Gastroesophageal sphincter (tissue), 4 donors: ENCODE measurements around the gene VWA7. TPM values are rescaled to one million over a fixed set of nuclear protein-coding genes. Genes with fewer than 3 reads are reported as not detected.

Source experiments
- ATAC-seq: fragments of 150-250 bp; one replicate; pipeline ENCODE4 v1.9.1; 2016; ENCODE audit warnings: mild to moderate bottlenecking, moderate library complexity
- H3K27ac ChIP-seq, 4 donors: fragments of 200-600 bp; sonication (generic) in 3 of 4; 1 replicate in 3 of 4; 2 replicates in 1 of 4; pipeline ENCODE4 v1.5.1; 2016 to 2019
- H3K27me3 ChIP-seq: fragments of 200-600 bp; sonication (generic); one replicate; pipeline ENCODE4 v1.5.1; 2019
- H3K36me3 ChIP-seq, 2 donors: fragments of 200-600 bp; sonication (generic); one replicate each; pipeline ENCODE4 v1.5.1; 2019; ENCODE audit warnings: control low read depth in 1 of 2
- H3K4me1 ChIP-seq, 3 donors: fragments of 200-600 bp; sonication (generic); 1 replicate in 2 of 3; 2 replicates in 1 of 3; pipeline ENCODE4 v1.5.1; 2016 to 2019; ENCODE audit warnings: control low read depth in 2 of 3
- H3K4me3 ChIP-seq, 2 donors: fragments of 200-600 bp; sonication (generic); one replicate each; pipeline ENCODE4 v1.5.1; 2019; ENCODE audit warnings: mild to moderate bottlenecking in 1 of 2, moderate library complexity in 1 of 2
- H3K9me3 ChIP-seq, 3 donors: fragments of 200-600 bp; sonication (generic); one replicate each; pipeline ENCODE4 v1.5.1; 2017 to 2019; ENCODE audit warnings: control low read depth in 2 of 3
- EP300 ChIP-seq: sonication (generic); formaldehyde crosslinking; IDR thresholded peaks from one replicate; pipeline ENCODE4 v1.6.1; 2017; ENCODE audit warnings: antibody characterized with exemption, mild to moderate bottlenecking
- POLR2A ChIP-seq, 2 donors: fragments of 450-650 bp; IDR thresholded peaks; one replicate each; pipeline ENCODE4 v1.6.1; 2017; ENCODE audit warnings: antibody characterized with exemption in 2 of 2, mild to moderate bottlenecking in 2 of 2, moderate library complexity in 1 of 2
- POLR2AphosphoS5 ChIP-seq: sonication (generic); formaldehyde crosslinking; IDR thresholded peaks from one replicate; pipeline ENCODE4 v1.6.1; 2017; ENCODE audit warnings: antibody characterized with exemption
- WGBS, 2 donors: methylation state at CpG; one replicate each; pipeline ENCODE4 v1.1.5; 2018; ENCODE audit warnings: low coverage in 1 of 2; 5-methylcytosine and 5-hydroxymethylcytosine counted together
- total RNA-seq, 4 donors: library from RNA; depleted of rRNA; stranded (reverse); fragments of >200 nt; gene quantifications; one replicate each; pipeline ENCODE4 v1.1.0, GENCODE V29; 2016
- TF ChIP-seq, protein P1 (sequence below), 4 experiments: fragments of 200-600 bp in 2 of 4; fragments of 450-650 bp in 2 of 4; sonication (generic) in 1 of 4; IDR thresholded peaks; one replicate each; pipeline ENCODE4 v1.5.1; 2017 to 2019; ENCODE audit warnings: antibody characterized with exemption in 4 of 4, mild to moderate bottlenecking in 2 of 4, moderate library complexity in 2 of 4

Gene VWA7
- total RNA-seq, 4 donors from 2014 or later, result 0.12 to 0.54 (median 0.31) TPM

DNA sequence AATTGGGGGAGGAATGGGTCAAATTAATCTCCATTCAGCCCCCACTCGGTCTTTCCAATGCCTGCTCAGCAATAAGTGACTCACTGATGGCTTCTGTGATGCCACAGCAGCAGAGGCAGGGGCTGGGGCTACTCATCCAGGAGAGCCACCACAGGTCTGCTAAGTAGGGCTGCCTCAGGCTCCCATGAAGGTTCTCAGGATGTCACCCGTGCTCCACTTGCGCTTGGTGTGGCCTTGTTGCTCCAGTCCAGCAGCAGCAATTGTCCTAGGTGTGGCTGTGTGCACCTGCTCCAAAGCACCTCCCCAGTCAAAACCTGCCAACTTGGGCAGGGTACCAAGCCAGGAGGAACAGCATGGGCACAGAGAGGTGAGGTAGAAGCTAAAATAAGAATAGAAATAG lies 55.0 kb downstream of the VWA7 start:
- no peak for ATAC-seq
- Histone ChIP-seq H3K4me1 (peaks cover 0 to 8% (median 0%) of the 10 kb centered on the region in 3 donors), H3K27me3 (no peaks in the 10 kb centered on the region), H3K36me3 (peaks cover 0 to 24% of the 10 kb centered on the region in 2 donors), H3K27ac (no peak overlapping the region), H3K4me3 (no peak overlapping the region), H3K9me3 (no peaks in the 10 kb centered on the region)
- TF ChIP-seq EP300, result no peak
- TF ChIP-seq, protein P1, sequence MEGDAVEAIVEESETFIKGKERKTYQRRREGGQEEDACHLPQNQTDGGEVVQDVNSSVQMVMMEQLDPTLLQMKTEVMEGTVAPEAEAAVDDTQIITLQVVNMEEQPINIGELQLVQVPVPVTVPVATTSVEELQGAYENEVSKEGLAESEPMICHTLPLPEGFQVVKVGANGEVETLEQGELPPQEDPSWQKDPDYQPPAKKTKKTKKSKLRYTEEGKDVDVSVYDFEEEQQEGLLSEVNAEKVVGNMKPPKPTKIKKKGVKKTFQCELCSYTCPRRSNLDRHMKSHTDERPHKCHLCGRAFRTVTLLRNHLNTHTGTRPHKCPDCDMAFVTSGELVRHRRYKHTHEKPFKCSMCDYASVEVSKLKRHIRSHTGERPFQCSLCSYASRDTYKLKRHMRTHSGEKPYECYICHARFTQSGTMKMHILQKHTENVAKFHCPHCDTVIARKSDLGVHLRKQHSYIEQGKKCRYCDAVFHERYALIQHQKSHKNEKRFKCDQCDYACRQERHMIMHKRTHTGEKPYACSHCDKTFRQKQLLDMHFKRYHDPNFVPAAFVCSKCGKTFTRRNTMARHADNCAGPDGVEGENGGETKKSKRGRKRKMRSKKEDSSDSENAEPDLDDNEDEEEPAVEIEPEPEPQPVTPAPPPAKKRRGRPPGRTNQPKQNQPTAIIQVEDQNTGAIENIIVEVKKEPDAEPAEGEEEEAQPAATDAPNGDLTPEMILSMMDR (IDR thresholded peaks at IDR 0.05), result no peak
- no peak for TF ChIP-seq POLR2A (IDR thresholded peaks at IDR 0.05)
- TF ChIP-seq POLR2AphosphoS5, result no peak
- 80 to 100% methylated on average over 1 to 2 of the region's 3 CpGs for WGBS, 2 donors

DNA sequence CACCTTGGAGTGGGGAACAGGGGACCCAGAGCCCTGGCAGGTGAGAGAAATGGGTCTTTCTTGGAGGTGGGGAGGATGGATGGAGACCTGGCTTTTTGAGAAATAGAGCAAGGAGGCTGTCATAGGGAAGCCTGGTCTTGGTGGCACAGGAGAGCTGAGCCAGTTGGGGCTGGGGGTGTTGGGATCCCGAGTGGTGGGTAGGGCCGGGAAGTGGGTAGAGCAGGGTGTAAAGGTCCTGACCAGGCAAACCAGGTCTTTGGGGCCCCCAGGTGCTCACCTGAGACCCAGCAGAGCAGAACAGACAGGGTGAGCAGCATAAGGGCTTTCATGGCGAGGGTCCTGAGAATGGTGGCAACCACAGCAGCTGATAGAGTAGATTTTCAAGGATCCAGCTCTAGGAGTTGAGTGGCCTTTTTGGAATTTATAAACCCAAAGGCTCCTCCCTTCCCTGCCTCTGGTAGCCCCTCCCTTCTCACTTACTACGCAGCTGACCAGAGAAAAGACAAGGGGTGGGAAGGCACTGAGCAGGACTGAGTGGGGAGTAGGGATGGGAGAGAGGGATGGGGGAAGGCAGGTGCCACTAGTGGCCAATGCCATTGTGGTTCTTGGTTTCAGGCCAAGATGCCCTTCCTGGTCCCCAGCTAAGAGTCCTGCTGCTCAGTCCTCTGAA lies 55.6 kb downstream of the VWA7 start, which contains the start of gene LY6G6C:
Gene LY6G6C, minus strand, starts transcription at position 396 of the 670 bp plus-strand sequence. Its CDS starts 67 bp downstream, at position 329.
- H3K4me3 ChIP-seq, result no peak within 1 kb of the TSS
- peaks cover 0 to 17% of the 10 kb centered on the region in 2 donors for H3K36me3 ChIP-seq
- no peak for ATAC-seq
- 79 to 83% methylated on average over 3 of the region's 4 CpGs for WGBS, 2 donors
- TF ChIP-seq POLR2A (IDR thresholded peaks at IDR 0.05) (no peak), POLR2AphosphoS5 (no peak), EP300 (no peak)
- TF ChIP-seq, protein P1 (IDR thresholded peaks at IDR 0.05), result no peak
- H3K9me3 ChIP-seq, result no peaks in the 10 kb centered on the region
- no peak within 1 kb of the TSS for H3K27ac ChIP-seq
- H3K27me3 ChIP-seq, result no peaks in the 10 kb centered on the region
- peaks cover 0 to 4% (median 0%) of the 10 kb centered on the region in 3 donors for H3K4me1 ChIP-seq

DNA sequence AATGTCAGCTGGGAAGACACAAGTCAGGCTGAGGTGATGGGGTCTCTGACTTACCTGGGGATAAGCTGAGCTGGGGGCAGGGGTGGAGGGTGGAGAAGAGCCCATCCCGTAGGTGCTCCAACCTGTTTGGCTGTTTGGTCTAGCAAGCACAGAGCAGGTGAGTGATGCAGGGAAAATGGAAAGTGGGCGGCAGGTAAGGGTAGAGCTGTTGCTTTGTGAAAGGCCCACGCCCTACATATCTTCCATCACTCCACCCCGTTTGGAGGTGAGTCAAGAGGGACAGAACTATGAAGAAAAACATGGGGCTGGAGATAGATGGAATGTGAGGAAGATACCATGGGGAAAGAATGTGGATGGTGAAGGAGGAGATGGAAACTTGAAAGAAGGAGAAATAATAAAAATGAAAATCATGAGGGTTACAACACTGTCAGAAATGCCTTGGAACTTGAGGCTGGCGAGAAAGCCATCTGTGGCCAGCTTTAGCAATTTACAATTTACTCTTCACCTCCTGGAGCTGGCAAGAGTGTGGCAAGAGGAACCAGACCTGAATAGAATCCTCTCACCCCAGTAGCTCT lies 56.8 kb downstream of the VWA7 start:
- WGBS, 2 donors, result 84% methylated on average over 5 of the region's 5 CpGs; no CpG with 5 or more reads in 1 of the 2 donors
- H3K9me3 ChIP-seq, result no peaks in the 10 kb centered on the region
- no peaks in the 10 kb centered on the region for H3K27me3 ChIP-seq
- no peak for ATAC-seq
- H3K4me3 ChIP-seq, result no peak overlapping the region
- peaks cover 0 to 5% of the 10 kb centered on the region in 2 donors for H3K36me3 ChIP-seq
- no peaks in the 10 kb centered on the region for H3K4me1 ChIP-seq
- H3K27ac ChIP-seq, result no peak overlapping the region
- TF ChIP-seq POLR2AphosphoS5 (no peak), POLR2A (IDR thresholded peaks at IDR 0.05) (no peak), EP300 (no peak)
- TF ChIP-seq, protein P1 (IDR thresholded peaks at IDR 0.05), result no peak

DNA sequence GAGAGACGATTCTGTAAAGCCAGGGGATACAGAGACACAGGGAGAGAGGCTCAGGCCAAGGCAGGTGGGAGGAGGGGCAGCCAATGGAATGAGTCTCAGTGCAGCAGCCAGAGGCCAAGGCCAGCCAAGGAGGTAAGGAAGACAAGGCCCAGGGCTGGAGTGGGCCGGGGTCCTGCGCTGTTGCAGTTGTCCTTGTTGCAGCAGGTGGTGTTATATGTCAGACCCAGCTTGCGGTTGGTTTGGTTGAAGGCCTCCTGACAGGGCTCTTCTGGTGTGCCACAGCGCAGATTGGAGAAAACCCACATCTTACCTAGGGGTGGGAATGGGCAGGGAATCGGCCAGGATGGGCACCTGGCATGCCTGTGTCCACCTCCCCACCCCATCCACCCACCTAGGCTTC lies 58.1 kb downstream of the VWA7 start:
- no peaks in the 10 kb centered on the region for H3K4me1 ChIP-seq
- TF ChIP-seq, protein P1 (IDR thresholded peaks at IDR 0.05), result no peak
- TF ChIP-seq POLR2A (IDR thresholded peaks at IDR 0.05) (no peak), EP300 (no peak), POLR2AphosphoS5 (no peak)
- no peak for ATAC-seq
- no peak overlapping the region for H3K4me3 ChIP-seq
- WGBS, 2 donors, result 35 to 61% methylated on average over 2 of the region's 6 CpGs
- H3K36me3 ChIP-seq, result no peaks in the 10 kb centered on the region
- no peaks in the 10 kb centered on the region for H3K9me3 ChIP-seq
- H3K27me3 ChIP-seq, result no peaks in the 10 kb centered on the region
- no peak overlapping the region for H3K27ac ChIP-seq

DNA sequence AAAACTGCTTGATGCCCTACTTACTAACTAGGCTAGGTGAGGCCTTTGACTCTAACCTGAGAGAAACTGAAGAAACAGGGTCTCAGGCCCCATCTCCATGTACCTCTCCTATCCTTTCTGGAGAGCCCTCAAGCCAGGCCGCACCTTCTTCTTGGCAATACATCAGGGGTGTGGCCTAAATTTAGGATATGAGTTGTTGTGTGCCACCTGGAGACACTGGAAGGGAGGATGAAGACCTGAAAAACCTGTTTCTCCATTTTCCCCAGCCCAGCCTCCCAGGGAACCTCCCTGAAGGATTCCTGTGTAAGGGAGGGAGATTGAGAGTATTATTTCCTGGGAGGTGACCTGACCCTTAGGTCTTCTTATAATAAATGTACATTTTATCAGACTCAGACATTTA lies 58.9 kb downstream of the VWA7 start:
- Histone ChIP-seq H3K9me3 (no peaks in the 10 kb centered on the region), H3K4me1 (no peaks in the 10 kb centered on the region), H3K36me3 (no peaks in the 10 kb centered on the region), H3K4me3 (no peak overlapping the region), H3K27me3 (no peaks in the 10 kb centered on the region), H3K27ac (no peak overlapping the region)
- ATAC-seq, result no peak
- 83 to 86% methylated on average over 1 of the region's 1 CpG for WGBS, 2 donors
- TF ChIP-seq POLR2A (IDR thresholded peaks at IDR 0.05) (no peak), POLR2AphosphoS5 (no peak), EP300 (no peak)
- TF ChIP-seq, protein P1 (IDR thresholded peaks at IDR 0.05), result no peak
